Central memory CD4-positive, alpha-beta T cell (primary cell): ENCODE data around the gene KDM6A.

ENCODE experiments used
- DNase-seq: peaks from one replicate; pipeline ENCODE4 v3.0.0; 2022

The KDM6A gene

GRCh38 chrX:45133465-45133864 lies 260.5 kb downstream of the KDM6A start:
- DNase-seq, result no peak

- DNase-seq, result no peak
These were observed 261.3 kb downstream of the KDM6A start for GRCh38 chrX:45134315-45134731.

- no peak for DNase-seq
These were observed 261.8 kb downstream of the KDM6A start for GRCh38 chrX:45134775-45135174.

GRCh38 chrX:45135391-45136075 lies 262.5 kb downstream of the KDM6A start:
- DNase-seq, result peak; percentile 14

- DNase-seq, result peak; percentile 12
These were observed 264.5 kb downstream of the KDM6A start for GRCh38 chrX:45137531-45137930.

- peak; percentile 25 for DNase-seq
These were observed 265.5 kb downstream of the KDM6A start for GRCh38 chrX:45138525-45138924.

GRCh38 chrX:45140812-45141211 lies 267.8 kb downstream of the KDM6A start:
- no peak for DNase-seq

GRCh38 chrX:45142185-45142584 lies 269.2 kb downstream of the KDM6A start:
- DNase-seq, result no peak

- no peak for DNase-seq
These were observed 270.5 kb downstream of the KDM6A start for GRCh38 chrX:45143455-45143854.

GRCh38 chrX:45145492-45146215 lies 272.7 kb downstream of the KDM6A start:
- no peak for DNase-seq

- DNase-seq, result no peak
These were observed 277.8 kb downstream of the KDM6A start for GRCh38 chrX:45150821-45151220.

- DNase-seq, result no peak
These were observed 281.0 kb downstream of the KDM6A start for GRCh38 chrX:45154033-45154360.

GRCh38 chrX:45154462-45154861 lies 281.5 kb downstream of the KDM6A start:
- DNase-seq, result no peak

GRCh38 chrX:45157647-45158046 lies 284.7 kb downstream of the KDM6A start:
- no peak for DNase-seq
